Activated CD8-positive, alpha-beta memory T cell treated with anti-CD3 and anti-CD28 coated beads for 4 hours (primary cell): ENCODE results near the gene GPR37L1.
"Not testable (repeated sequence)": the region's sequence is repeated elsewhere in the genome, so short reads cannot be mapped to it uniquely, and the experiment has no call there.

ENCODE experiments used
- DNase-seq, 2 donors: peaks; one replicate each; pipeline ENCODE4 v3.0.0-alpha.2; 2020; ENCODE audit warnings: low read depth in 2 of 2

GPR37L1 gene

DNA sequence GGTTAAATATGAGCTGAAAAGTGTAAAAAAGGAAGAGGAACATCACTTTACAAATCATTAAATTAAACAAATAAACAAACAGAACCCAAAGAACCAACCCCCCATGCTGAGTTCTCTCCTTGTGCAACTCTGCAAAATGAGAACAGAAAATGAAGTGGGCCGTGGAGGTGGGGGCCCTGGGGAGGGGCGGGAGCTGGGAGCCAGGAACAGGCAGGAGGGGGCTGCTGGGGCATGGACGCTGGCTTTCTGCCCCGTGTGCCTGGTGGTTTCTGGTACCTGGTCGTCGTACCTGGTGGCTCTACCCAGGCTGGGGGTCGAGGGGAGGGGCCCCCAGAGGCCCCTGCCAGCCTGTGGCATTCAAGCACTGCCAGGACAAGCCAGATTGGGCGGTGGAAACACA, 10.8 kb downstream of the GPR37L1 start:
- no peak for DNase-seq

- no peak for DNase-seq
Measured at GRCh38 chr1:202133989-202134388, 11.3 kb downstream of the GPR37L1 start.

DNA sequence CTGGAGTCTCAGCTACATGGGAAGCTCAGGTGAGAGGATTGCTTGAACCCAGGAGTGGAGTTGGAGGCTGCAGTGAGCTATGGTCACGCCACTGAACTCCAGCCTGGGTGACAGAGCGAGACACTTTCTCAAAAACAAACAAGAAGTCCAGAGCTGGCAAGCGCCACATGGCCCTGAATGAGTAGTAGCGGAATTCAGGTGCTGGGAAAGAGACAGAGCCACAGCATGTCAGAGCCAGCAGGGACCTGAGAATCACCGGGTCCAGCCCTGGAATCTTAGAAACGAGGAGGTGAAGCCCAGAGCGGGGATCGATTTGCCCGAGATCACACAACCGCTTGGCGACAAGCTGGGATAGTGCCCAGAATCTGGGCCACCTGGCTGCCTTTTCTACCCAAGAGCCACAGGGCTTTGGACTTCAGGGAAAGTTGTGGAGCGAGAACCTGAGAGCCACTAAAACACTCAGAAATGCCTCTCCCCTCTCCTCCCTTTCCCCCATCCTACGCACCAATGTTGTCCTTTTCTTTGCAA, 12.0 kb downstream of the GPR37L1 start:
- no peak for DNase-seq

DNA sequence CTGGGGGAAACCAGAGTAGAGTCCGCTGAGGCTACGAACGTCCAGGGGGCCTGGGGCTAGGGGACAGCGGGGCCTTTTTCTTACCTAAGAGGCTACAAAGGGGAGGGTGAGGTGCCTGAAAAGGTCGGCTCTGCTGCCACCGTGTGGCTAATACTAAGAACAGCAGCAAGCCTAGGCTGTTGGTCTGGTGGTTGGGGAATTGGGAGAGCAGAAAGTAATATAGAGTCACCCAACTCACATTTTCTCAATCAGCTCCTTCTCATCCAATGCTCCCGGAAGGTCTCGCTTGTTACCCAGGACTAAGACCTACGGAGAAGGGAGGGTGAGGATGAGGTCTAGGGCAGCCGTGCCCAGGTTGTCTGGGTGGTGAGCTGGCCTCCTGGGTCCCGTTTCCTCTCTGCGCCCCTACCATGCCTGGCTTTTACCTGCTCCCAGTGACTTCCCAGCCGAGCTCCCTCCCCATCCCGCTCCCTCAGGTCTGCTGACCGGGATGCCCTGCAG, 12.6 kb downstream of the GPR37L1 start:
- peak in 1 of 2 donors; percentile 32 for DNase-seq

- DNase-seq, result no peak
Measured at GRCh38 chr1:202140833-202141232, 18.1 kb downstream of the GPR37L1 start.

DNA sequence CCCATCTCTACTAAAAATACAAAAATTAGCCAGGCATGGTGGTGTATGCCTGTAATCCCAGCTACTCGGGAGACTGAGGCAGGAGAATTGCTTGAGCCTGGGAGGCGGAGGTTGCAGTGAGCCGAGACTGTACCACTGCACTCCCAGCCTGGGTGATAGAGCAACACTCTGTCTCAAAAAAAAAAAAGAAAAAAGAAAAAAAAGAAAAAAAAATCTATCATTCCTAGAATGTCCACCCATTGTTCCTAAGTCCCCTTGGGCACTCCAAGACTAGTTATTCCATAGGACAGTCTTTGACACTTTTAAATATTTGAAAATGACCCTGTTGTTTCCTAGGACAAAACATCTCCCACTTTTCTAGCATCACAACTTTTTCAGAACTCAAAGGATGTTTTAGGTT, 18.8 kb downstream of the GPR37L1 start:
- DNase-seq, result not testable (repeated sequence)

GRCh38 chr1:202143011-202143767, 20.5 kb downstream of the GPR37L1 start:
- no peak for DNase-seq

- DNase-seq, result no peak
Measured at GRCh38 chr1:202143768-202144401, 21.2 kb downstream of the GPR37L1 start.

DNA sequence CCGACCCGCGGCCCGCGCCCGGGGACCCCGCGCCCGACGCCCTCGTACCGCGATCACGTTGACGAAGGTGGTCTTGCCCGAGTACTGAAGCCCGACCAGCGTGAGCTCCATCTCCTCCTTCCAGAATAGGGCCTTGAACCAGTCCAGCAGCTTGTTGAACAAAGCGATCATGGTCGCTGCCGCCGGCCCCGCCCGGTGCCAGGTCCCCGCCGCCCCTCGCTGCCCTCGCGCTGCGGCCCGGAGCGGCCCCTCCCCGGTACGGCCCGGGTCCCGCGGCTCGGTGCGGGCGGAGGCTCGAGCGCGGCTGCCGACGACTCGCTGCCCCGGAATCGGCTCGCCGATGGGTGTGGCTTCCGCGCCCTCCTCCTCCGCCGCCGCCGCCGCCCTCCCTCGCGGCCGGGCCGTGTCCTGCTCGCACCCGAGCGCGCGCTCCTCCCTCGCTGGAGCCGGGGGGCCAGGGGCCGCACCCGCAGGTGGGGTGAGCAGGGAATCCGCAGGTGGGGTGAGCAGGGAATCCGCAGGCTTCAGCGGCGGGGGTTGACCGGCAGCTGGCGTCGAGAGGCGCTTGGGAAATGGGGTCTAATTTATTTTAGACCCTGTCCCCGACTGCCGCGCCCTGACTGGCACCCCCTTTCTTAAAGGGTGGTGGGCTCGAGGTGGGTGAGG, 21.8 kb downstream of the GPR37L1 start, which contains the start of gene ARL8A:
Gene ARL8A, minus strand, starts transcription at position 336 of the 666 bp plus-strand sequence. Its CDS starts 165 bp downstream, at position 171.
- no peak for DNase-seq

- no peak for DNase-seq
Measured at GRCh38 chr1:202145068-202145743, 22.5 kb downstream of the GPR37L1 start.

DNA sequence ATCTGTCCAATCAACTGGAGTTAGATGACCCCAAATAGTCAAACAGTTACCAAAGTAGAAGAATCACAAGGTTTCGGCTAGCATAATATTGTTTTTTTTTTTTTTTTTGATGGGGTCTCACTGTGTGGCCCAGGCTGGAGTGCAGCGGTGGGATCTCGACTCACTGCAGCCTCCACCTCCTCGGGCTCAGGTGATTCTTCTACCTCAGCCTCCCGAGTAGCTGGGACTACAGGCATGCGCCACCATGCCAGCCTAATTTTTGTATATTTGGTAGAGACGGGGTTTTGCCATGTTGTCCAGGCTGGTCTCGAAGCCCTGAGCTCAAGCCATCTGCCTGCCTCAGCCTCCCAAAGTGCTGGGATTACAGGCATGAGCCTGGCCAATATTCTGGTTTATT, 23.0 kb downstream of the GPR37L1 start:
- not testable (repeated sequence) for DNase-seq

DNA sequence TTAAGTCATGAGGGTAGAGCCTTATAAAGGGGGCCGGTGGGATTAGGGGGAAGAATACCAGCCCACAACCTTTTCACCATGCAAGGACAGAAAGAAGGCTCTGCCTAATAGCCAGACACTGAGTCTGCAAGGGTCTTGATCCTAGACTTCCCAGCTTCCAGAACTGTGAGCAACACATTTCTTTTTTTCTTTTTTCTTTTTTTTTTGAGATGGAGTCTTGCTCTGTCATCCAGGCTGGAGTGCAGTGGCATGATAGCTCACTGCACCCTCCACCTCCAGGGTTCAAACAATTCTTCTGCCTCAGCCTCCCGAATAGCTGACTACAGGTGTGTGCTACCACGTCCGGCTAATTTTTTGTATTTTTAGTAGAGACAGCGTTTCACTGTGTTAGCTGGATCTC, 23.6 kb downstream of the GPR37L1 start:
- no peak for DNase-seq

- DNase-seq, result no peak
Measured at GRCh38 chr1:202146993-202147392, 24.3 kb downstream of the GPR37L1 start.

- no peak for DNase-seq
Measured at GRCh38 chr1:202148391-202148790, 25.7 kb downstream of the GPR37L1 start.

DNA sequence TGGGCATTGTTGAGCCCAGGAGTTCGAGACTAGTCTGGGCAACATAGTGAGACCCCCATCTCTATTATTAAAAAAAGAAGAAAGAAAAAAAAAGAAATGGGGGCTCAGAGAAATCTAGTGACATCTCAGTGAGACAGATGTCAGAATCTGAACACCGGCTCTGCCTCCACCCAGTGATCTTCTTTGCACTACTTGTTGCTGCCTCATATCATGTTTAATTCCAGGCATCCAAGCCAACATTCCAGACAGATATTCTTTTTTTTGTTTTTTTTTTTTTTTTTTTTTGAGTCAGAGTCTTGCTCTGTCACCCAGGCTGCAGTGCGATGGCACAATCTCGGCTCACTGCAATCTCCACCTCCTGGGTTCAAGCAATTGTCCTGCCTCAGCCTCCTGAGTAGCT, 26.8 kb downstream of the GPR37L1 start:
- no peak for DNase-seq

- DNase-seq, result no peak
Measured at GRCh38 chr1:202150187-202150586, 27.5 kb downstream of the GPR37L1 start.

DNA sequence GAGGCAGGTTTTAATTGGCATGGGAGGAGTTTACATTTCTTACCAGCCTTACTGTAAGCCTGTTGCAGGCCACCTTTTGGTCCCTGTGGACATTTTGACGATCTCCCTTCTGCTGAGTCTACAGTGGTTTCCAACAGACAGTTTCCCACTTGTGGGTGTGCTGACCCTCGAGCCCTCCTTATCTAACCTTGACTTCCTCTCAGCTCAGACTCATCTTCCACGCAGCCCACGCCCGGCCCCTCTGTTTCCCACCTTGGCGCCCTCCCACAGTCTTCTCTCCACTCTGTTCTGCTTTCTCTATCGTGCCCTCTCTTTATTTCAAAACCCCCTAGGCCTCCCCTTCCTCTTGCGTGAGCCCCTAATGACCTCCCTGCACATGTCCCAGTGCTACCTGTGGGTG, 27.9 kb downstream of the GPR37L1 start:
- no peak for DNase-seq

- no peak for DNase-seq
Measured at GRCh38 chr1:202151045-202151444, 28.3 kb downstream of the GPR37L1 start.

DNA sequence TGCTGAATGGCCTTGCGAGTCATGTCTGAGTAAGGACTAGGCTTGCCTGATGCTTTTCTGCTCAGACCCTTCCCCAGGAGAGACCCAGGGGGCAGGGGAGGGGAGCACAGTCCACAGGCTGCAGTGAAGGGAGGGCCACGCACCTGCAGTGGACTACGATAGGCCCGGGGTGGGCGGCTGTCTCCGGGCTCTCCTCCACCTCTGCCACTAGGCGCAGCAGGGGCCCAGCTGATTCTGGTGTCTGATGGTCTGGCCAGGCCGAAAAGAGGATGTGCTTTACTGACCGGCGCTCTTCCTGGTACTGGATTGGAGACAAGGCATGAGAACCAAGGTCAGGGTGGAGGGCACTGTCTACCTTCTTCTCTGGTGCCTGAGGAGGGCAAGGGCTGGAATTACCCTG, 29.7 kb downstream of the GPR37L1 start:
- DNase-seq, result no peak

- DNase-seq, result no peak
Measured at GRCh38 chr1:202153284-202153683, 30.6 kb downstream of the GPR37L1 start.

- no peak for DNase-seq
Measured at GRCh38 chr1:202154148-202154765, 31.5 kb downstream of the GPR37L1 start.
